ENCODE results near the gene SLC16A9.

Gene SLC16A9

GRCh38 chr10:59625721-59626522, 83.7 kb downstream of the SLC16A9 start:
- no peaks in the 10 kb centered on the region for H3K27me3 ChIP-seq (ENCODE audit: insufficient read depth, low read length)
- no peaks in the 10 kb centered on the region for H3F3A ChIP-seq (ENCODE audit: insufficient read depth, low read length)
- TF ChIP-seq CTCF (IDR thresholded peaks at IDR 0.05; ENCODE audit: low read length) (peak; percentile 87), EZH2 (IDR thresholded peaks at IDR 0.05; ENCODE audit: borderline replicate concordance, low read length) (no peak)
- no peak overlapping the region for H3K4me2 ChIP-seq (ENCODE audit: low read length)
- H3K9me3 ChIP-seq (ENCODE audit: low read length), result no peaks in the 10 kb centered on the region
- no peak overlapping the region for H2AFZ ChIP-seq (ENCODE audit: low read length)
- H3K36me3 ChIP-seq (ENCODE audit: insufficient read depth, low read length), result no peaks in the 10 kb centered on the region
- H3K4me3 ChIP-seq (ENCODE audit: low read depth, low read length, poor library complexity, severe bottlenecking), result no peak overlapping the region
- no peak overlapping the region for H3K27ac ChIP-seq (ENCODE audit: low read depth, low read length, poor library complexity, severe bottlenecking)
- H4K20me1 ChIP-seq (ENCODE audit: insufficient read depth, low read length), result no peaks in the 10 kb centered on the region
- no peaks in the 10 kb centered on the region for H3K4me1 ChIP-seq (ENCODE audit: insufficient read depth, low read length, severe bottlenecking)
- H3K9me2 ChIP-seq (ENCODE audit: low read depth, low read length), result no peaks in the 10 kb centered on the region
- no peak overlapping the region for H3K9ac ChIP-seq (ENCODE audit: low read length)
- H3K79me2 ChIP-seq (ENCODE audit: insufficient read depth, low read length), result no peaks in the 10 kb centered on the region

GRCh38 chr10:59624951-59625350, 84.7 kb downstream of the SLC16A9 start:
- H3K79me2 ChIP-seq (ENCODE audit: insufficient read depth, low read length), result no peaks in the 10 kb centered on the region
- H3K9me2 ChIP-seq (ENCODE audit: low read depth, low read length), result no peaks in the 10 kb centered on the region
- TF ChIP-seq EZH2 (IDR thresholded peaks at IDR 0.05; ENCODE audit: borderline replicate concordance, low read length) (no peak), CTCF (IDR thresholded peaks at IDR 0.05; ENCODE audit: low read length) (no peak)
- no peaks in the 10 kb centered on the region for H3K27me3 ChIP-seq (ENCODE audit: insufficient read depth, low read length)
- no peaks in the 10 kb centered on the region for H3F3A ChIP-seq (ENCODE audit: insufficient read depth, low read length)
- H3K9ac ChIP-seq (ENCODE audit: low read length), result no peak overlapping the region
- no peaks in the 10 kb centered on the region for H3K9me3 ChIP-seq (ENCODE audit: low read length)
- no peak overlapping the region for H3K4me3 ChIP-seq (ENCODE audit: low read depth, low read length, poor library complexity, severe bottlenecking)
- H3K4me2 ChIP-seq (ENCODE audit: low read length), result no peak overlapping the region
- H4K20me1 ChIP-seq (ENCODE audit: insufficient read depth, low read length), result no peaks in the 10 kb centered on the region
- no peaks in the 10 kb centered on the region for H3K4me1 ChIP-seq (ENCODE audit: insufficient read depth, low read length, severe bottlenecking)
- no peaks in the 10 kb centered on the region for H3K36me3 ChIP-seq (ENCODE audit: insufficient read depth, low read length)
- no peak overlapping the region for H3K27ac ChIP-seq (ENCODE audit: low read depth, low read length, poor library complexity, severe bottlenecking)
- H2AFZ ChIP-seq (ENCODE audit: low read length), result no peak overlapping the region

DNA sequence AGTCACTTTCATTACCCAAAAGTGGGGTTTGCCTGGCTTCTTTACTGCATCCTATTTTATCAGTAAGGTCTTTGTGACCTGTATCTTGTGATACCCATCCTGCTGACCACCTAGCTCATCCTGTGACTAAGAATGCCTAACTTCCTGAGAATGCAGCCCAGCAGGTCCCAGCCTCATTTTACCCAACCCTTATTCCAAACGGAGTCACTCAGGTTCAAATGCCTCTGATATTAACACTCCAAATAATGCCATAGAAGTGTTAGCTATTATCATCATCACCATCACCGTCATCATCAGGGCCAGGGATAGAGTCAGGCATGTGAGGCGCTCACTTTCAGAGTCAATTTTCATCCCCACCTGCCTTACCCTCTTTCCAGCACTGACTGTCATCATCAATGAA, 85.5 kb downstream of the SLC16A9 start:
- no peaks in the 10 kb centered on the region for H3K4me1 ChIP-seq (ENCODE audit: insufficient read depth, low read length, severe bottlenecking)
- no peak overlapping the region for H2AFZ ChIP-seq (ENCODE audit: low read length)
- no peak overlapping the region for H3K4me2 ChIP-seq (ENCODE audit: low read length)
- no peak overlapping the region for H3K9ac ChIP-seq (ENCODE audit: low read length)
- no peaks in the 10 kb centered on the region for H4K20me1 ChIP-seq (ENCODE audit: insufficient read depth, low read length)
- no peaks in the 10 kb centered on the region for H3K36me3 ChIP-seq (ENCODE audit: insufficient read depth, low read length)
- H3F3A ChIP-seq (ENCODE audit: insufficient read depth, low read length), result no peaks in the 10 kb centered on the region
- H3K9me2 ChIP-seq (ENCODE audit: low read depth, low read length), result no peaks in the 10 kb centered on the region
- no peaks in the 10 kb centered on the region for H3K27me3 ChIP-seq (ENCODE audit: insufficient read depth, low read length)
- no peaks in the 10 kb centered on the region for H3K9me3 ChIP-seq (ENCODE audit: low read length)
- no peak overlapping the region for H3K4me3 ChIP-seq (ENCODE audit: low read depth, low read length, poor library complexity, severe bottlenecking)
- H3K79me2 ChIP-seq (ENCODE audit: insufficient read depth, low read length), result no peaks in the 10 kb centered on the region
- no peak overlapping the region for H3K27ac ChIP-seq (ENCODE audit: low read depth, low read length, poor library complexity, severe bottlenecking)
- TF ChIP-seq EZH2 (IDR thresholded peaks at IDR 0.05; ENCODE audit: borderline replicate concordance, low read length), result no peak
- TF ChIP-seq CTCF (IDR thresholded peaks at IDR 0.05; ENCODE audit: low read length), result no peak
